Mononuclear cell (primary cell): Measurements from ENCODE around the gene GRIN2D. TPM values are rescaled to one million over a fixed set of nuclear protein-coding genes. Genes with fewer than 3 reads are reported as not detected.
"Not testable (repeated sequence)": the region's sequence is repeated elsewhere in the genome, so short reads cannot be mapped to it uniquely, and the experiment has no call there.

Source experiments
- H3K27me3 ChIP-seq: 2 replicates; pipeline ENCODE4 v1.6.0; 2011; ENCODE audit warnings: low read length, control low read depth; ENCODE audit not compliant: insufficient read depth
- H3K4me1 ChIP-seq: 2 replicates; pipeline ENCODE4 v1.5.1; 2011; ENCODE audit warnings: mild to moderate bottlenecking, low read length, control low read depth; ENCODE audit not compliant: insufficient read depth
- H3K4me3 ChIP-seq: 2 replicates; pipeline ENCODE4 v1.5.1; 2011; ENCODE audit warnings: mild to moderate bottlenecking, low read length, moderate library complexity
- H3K9me3 ChIP-seq: 2 replicates; pipeline ENCODE4 v1.5.1; 2011; ENCODE audit warnings: low read depth, mild to moderate bottlenecking, control low read depth, low read length
- total RNA-seq: library from RNA; depleted of rRNA; stranded (reverse); fragments of >200 nt; gene quantifications from one replicate; pipeline ENCODE4 v1.2.3, GENCODE V29; 2012

Gene GRIN2D
- total RNA-seq, 1 donor: 0.10 TPM

DNA sequence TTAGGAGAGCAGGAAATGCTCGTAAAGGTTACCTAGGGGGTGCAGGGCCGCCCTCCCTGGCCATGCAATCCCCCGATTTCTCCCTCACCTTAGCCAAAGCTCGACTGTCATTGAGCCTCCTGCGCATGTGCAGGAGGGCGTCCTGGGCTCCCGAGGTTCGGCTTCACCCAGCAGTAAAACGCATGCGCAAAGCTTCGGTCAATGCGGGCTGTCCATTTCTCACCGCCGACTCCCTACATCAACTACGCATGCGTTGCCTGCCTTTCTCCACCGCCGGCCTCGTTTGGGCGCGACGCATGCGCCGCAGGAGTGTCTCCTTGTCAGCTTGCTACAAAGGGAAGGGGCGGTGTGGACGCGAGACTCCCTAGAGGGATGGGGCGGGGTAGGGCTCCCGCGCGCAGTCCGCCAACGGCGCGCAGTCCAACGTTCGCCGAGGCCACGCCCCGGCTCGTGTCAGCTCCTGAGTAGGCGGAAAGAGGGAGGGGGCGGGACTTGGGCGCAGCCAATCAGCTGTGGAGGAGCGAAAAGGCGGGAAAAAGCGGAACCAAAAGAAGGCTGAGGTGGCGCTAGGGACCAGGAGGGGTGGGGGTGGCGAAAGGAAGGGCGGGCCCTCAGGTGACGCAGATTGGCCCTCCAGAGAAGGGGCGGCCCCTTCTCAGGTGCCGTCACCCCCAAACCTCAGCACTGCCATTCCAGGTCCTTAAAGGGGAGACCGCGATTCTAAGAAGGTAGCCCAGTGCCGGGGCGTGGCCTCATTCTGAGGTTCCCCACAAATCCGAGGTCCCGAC, 29.5 kb upstream of the GRIN2D start, which contains the start of the genes SYNGR4 and TMEM143:
SYNGR4 (plus strand) TSS at position 558 of the 788 bp plus-strand sequence. CDS start 1,476 bp downstream, outside the sequence.
TMEM143 (minus strand) TSS at position 131 of the 788 bp plus-strand sequence; CDS start at position 111, 20 bp downstream.
- H3K4me3 ChIP-seq: peak within 1 kb of the TSS; percentile 58
- peaks cover 17% of the 10 kb centered on the region for H3K4me1 ChIP-seq
- H3K9me3 ChIP-seq: no peaks in the 10 kb centered on the region
- no peaks in the 10 kb centered on the region for H3K27me3 ChIP-seq

DNA sequence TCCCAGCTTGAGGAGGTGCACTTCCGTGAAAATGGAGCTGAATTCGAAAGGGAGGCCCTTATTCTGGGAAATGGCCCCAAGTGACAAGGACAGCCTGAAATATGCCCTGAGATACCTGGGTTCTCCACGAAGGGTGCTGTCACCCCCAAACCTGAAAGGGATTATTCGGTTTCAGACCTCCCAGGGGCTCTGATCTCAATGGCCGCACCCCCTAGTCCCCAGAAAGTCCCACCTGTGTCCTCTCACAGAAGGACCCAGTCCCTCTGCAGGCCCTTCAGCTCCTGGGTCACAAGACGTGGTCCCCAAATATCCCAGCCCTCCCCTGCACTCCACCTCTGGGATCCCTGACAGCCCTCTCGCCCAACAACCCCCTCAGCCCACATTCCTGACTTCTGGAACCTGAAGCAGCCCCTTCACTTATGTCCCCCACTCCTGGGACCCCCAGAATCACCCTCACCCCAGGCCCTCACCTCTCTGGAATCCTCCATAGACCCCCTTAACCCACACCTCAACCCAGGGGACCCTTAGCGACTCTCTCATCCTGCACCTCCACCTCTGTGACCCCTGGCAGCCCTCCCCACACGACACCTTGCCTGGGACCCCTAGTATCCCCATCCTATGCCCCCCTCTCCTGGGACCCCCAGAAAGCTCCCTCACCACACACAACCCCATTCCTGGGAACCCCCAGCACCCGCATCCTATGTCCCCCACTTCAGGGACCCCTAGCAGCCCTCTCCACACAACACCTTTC, 28.7 kb upstream of the GRIN2D start:
- peaks cover 17% of the 10 kb centered on the region for H3K4me1 ChIP-seq
- no peaks in the 10 kb centered on the region for H3K27me3 ChIP-seq
- H3K9me3 ChIP-seq: no peaks in the 10 kb centered on the region
- H3K4me3 ChIP-seq: peak overlapping the region; percentile 21

DNA sequence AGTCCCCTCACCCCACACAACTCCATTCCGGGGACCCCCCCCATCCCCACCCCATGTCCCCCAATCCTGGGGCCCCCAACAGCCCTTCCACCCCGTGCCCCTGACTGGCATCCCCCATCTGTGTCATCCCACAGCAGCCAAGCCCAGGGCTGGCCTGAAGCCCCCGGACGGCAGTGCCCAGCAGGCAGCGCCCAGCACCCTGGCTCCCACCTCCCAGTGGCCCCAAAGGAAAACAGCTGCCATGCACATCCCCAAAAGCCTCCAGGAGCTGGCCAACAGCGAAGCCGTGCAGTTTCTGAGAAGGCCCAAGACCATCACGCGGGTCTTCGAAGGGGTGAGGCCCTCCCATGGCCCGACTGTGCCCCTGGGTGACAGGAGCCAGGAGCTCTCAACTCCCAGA, 27.9 kb upstream of the GRIN2D start:
- Histone ChIP-seq H3K27me3 (no peaks in the 10 kb centered on the region), H3K4me1 (peaks cover 17% of the 10 kb centered on the region), H3K9me3 (no peaks in the 10 kb centered on the region), H3K4me3 (no peak overlapping the region)

DNA sequence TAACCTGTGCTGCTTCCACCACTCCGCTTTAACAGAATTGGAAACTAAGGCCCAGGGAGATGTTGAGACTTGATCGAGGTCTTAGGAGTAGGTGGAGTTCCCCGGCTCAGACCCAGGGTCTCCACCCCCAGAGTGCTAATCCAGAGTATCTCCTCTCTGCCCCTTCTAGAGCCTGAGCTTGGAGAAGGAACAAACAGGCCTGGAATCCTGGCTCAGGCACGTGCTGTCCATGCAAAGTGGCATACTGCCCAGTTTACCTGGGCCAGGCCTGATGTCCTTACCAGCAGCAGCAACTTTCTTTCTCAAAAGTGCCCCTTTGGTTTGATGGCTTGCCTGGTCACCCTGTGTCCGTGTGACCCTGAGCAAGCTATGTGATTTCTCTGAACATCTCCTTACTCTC, 25.6 kb upstream of the GRIN2D start:
- Histone ChIP-seq H3K4me1 (peaks cover 16% of the 10 kb centered on the region), H3K9me3 (no peaks in the 10 kb centered on the region), H3K27me3 (no peaks in the 10 kb centered on the region), H3K4me3 (no peak overlapping the region)

DNA sequence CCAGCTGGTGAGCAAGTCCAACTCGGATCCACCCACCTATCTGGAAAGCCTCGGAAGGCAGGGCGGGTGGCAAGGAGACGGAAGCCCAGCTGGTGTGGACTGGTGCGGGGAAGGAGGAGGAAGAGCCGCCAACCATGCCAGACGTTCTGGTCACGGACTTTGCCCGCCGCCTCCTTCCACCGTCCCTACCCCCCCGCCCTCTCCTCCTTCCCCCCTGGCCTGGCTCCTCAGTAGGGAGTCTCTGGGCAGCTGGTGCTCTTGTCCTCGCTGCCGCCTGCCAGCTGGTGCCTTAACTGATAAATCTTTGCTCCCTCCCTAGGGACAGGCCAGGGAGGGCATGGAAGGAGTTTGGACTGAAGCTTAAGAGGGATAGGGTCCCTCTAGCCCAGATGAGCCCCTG, 24.5 kb upstream of the GRIN2D start:
- Histone ChIP-seq H3K4me3 (no peak overlapping the region), H3K4me1 (peaks cover 8% of the 10 kb centered on the region), H3K27me3 (no peaks in the 10 kb centered on the region), H3K9me3 (no peaks in the 10 kb centered on the region)

DNA sequence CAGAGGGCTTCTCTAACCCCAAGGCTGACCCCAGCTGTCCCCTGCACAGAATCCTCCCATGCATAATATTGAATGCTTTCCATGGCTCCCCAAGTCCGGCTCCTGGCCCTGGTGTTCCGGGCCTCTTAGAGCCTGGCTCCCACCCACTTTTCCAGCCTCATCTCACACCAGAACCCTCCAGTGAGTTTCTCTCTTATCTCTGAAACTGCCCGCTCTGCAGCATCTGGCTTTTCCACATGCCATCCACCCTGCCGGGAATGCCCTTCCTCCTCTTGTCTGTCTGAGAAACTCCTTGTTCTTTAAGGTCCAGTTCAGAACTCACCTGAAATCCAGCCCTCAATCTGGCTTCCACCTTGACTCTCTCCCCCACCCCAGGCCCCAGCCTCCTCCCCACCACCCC, 22.5 kb upstream of the GRIN2D start:
- Histone ChIP-seq H3K4me1 (no peaks in the 10 kb centered on the region), H3K4me3 (no peak overlapping the region), H3K27me3 (no peaks in the 10 kb centered on the region), H3K9me3 (no peaks in the 10 kb centered on the region)

DNA sequence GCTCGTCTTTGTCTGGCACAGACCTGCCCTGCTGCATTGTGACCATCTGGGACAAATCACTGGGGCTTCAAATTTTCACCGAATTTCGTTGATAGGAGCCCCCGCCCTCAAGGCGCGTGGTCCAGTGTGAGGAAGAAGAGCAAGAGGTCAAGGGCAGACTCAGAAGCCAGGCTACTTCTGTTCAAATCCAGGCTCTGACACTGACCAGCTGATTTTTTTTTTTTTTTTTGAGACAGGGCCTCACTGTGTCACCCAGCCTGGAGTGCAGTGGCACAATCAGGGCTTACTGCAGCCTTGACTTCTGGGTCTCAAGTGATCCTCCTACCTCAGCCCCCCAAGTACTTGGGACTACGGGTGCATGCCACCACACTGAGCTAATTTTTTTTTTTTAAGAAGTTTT, 22.1 kb upstream of the GRIN2D start:
- Histone ChIP-seq H3K27me3 (no peaks in the 10 kb centered on the region), H3K4me1 (no peaks in the 10 kb centered on the region), H3K4me3 (no peak overlapping the region), H3K9me3 (no peaks in the 10 kb centered on the region)

DNA sequence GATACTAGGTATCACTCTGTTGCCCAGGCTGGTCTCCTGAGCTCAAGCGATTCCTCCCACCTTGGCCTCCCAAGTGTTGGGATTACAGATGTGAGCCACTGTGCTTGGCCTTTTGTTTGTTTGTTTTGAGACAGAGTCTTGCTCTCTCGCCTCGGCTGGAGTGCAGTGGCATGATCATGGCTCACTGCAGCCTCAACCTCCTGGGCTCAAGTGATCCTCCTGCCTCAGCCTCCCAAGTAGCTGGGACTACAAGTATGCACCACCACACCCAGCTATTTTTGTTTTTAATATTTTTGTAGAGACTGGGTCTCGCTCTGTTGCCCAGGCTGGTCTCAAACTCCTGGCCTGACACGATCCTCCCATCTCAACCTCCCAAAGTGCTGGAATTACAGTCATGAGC, 21.7 kb upstream of the GRIN2D start:
- H3K9me3 ChIP-seq, H3K4me1 ChIP-seq: not testable (repeated sequence)

DNA sequence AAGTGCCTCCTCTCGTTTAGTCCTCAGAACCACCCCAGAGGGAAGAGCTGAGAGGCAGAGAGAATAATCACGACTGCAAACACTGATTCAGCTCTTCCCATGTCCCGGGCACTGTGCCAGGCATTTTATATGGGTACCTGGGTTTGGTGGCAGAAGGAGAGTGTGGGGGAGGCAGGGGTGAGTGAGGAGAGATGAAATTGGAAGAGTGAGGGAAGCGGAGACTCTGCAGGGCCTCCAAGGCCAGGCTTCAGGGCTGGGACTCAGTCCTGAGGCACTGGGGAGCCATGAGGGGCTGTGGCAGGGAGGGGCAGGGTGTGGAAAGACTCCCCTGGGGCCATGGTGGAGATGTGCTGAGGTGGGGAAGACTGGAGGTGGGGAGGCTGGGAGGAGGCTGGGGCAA, 20.6 kb upstream of the GRIN2D start:
- H3K9me3 ChIP-seq: no peaks in the 10 kb centered on the region
- H3K4me1 ChIP-seq: no peaks in the 10 kb centered on the region
- H3K27me3 ChIP-seq: no peaks in the 10 kb centered on the region
- H3K4me3 ChIP-seq: no peak overlapping the region

More for the DNA sequence above, 21.7 kb upstream of the GRIN2D start:
- not testable (repeated sequence) for H3K4me3 ChIP-seq, H3K27me3 ChIP-seq

DNA sequence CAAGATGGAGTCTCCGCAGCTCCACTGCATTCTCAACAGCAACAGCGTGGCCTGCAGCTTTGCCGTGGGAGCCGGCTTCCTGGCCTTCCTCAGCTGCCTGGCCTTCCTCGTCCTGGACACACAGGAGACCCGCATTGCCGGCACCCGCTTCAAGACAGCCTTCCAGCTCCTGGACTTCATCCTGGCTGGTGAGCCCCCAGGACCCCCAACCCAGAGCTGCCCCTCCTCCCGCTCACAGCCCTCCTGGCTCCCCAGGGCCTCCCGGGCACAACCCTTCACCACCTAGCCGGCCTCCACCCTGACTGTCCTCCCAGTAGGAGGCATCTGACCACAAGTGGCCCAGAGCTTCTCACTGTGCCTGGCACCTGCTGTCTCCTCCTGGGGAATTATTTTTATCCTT, 19.9 kb upstream of the GRIN2D start:
- Histone ChIP-seq H3K4me1 (no peaks in the 10 kb centered on the region), H3K4me3 (no peak overlapping the region), H3K9me3 (no peaks in the 10 kb centered on the region), H3K27me3 (no peaks in the 10 kb centered on the region)

DNA sequence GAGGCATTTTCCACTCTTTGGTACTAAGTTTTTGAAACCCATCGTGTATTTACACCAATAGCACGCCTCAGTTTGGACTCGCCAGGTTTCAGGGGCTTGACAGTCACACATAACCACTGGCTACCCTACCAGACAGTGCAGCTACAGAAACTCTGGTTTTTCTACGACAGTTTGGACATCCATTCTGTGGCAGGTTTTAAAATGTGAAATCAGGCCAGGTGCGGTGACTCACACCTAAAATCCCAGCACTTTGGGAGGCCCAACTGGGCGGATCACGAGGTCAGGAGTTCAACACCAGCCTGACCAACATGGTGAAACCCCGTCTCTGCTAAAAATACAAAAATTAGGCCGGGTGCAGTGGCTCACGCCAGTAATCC, 15.3 kb upstream of the GRIN2D start:
- no peaks in the 10 kb centered on the region for H3K27me3 ChIP-seq
- no peak overlapping the region for H3K4me3 ChIP-seq
- H3K9me3 ChIP-seq: no peaks in the 10 kb centered on the region
- H3K4me1 ChIP-seq: no peaks in the 10 kb centered on the region

DNA sequence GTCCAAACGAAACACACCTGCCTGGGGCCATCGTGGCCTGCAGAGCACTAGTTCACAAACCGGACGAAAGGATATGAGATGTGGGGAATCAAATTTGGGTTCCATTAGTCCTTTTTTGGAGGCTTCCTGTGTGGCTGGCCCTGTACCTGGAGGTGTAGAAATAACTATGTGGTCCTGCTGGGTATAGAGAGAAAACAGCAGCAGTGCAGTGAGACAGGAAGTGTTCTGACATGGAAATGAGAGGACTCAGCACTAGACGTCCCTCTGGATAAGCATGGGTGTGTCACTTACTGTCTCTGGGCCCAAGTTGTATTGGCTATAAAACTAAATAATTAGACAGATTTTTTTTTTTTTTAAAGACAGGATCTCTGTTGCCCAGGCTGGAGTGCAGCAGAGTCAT, 14.4 kb upstream of the GRIN2D start:
- no peaks in the 10 kb centered on the region for H3K9me3 ChIP-seq
- H3K4me1 ChIP-seq: no peaks in the 10 kb centered on the region
- no peaks in the 10 kb centered on the region for H3K27me3 ChIP-seq
- H3K4me3 ChIP-seq: no peak overlapping the region

DNA sequence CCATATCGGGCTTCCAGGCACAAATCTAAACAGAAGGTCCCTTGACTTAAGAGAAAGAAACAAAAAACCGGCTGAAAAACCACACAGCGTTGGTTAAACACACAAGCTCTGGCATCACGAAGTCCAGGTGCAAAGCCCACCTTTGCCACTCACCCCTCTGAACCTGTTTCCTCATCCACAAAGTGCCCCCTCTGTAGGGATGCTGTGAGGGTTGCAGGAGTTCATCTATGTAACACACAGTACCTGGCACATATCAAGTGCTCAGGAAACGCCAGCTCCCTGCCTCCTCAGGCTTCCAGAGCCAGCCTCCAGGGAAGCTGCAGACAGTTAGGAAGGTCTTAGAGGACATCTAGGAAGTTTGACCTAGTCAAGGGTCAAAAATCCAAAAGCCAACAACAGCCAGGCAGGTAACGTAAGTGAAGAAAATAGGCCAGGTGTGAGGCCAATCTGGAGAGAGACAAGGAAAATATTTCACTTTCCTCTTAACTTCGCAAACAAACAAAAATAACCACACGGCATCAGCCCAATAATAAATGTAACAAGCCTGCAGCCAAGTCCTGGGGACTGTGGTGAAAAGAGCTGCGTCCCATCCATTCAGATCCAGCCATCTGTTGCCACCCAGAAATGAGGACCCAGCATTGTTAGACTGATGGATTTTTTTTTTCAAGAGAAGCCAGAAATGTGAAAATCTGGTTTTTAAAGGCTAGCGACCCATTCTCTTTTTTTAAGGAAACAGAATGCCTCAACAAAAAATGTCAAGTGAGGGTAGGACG, 12.1 kb upstream of the GRIN2D start:
- Histone ChIP-seq H3K27me3 (no peaks in the 10 kb centered on the region), H3K4me1 (no peaks in the 10 kb centered on the region), H3K4me3 (no peak overlapping the region), H3K9me3 (no peaks in the 10 kb centered on the region)

DNA sequence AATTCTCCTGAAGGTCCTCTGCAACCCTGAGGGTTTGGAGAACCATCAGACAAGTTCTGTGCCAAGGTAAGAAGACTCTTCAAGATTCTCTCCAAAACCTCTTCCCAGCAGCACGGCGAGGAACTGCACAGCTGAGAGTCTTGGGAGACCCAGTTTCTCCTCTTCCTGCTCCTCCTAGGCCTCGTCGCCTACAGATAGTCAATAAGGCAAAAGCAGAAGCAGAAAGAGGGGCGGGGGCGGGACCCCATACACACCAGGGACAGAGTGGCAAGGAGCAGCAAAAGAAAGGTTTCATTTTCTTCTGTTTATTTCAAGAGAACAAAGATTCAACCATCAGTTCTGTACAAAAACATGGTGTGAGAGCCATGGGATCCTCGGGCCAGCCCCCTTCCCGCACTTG, 11.2 kb upstream of the GRIN2D start:
- no peak overlapping the region for H3K4me3 ChIP-seq
- H3K9me3 ChIP-seq: no peaks in the 10 kb centered on the region
- H3K27me3 ChIP-seq: no peaks in the 10 kb centered on the region
- no peaks in the 10 kb centered on the region for H3K4me1 ChIP-seq

DNA sequence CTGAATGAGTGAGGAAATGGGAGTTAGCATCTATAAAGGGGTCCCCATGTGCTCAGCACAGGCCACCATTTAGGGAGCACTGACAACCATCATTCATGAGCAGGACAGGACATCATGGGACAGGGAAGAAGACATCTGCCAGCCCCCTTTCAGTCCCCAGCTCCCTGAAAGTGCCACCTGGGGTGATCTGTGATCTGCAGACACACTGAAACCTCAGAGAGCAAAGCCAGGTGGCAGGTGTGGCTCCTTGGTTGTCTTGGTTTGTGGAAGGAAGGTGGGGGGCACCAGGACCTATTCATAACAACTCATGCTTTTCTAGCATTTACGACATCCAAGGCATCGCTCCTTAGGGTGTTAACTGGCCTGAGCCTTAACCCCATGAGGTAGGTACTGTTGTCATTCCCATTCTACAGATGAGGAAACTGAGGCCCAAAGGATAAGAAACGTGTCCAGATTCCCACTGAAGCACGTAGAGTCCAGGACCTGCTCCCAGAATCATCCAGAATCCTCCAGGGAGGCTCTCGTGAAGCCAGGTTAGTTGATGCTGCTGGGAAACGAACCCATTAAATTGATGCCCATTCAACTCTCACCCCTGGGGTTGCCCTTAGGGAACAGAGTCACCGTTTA, 7.9 kb upstream of the GRIN2D start:
- H3K9me3 ChIP-seq: no peaks in the 10 kb centered on the region
- no peaks in the 10 kb centered on the region for H3K27me3 ChIP-seq
- H3K4me1 ChIP-seq: peaks cover 6% of the 10 kb centered on the region
- no peak overlapping the region for H3K4me3 ChIP-seq
